Lung (tissue), 12 donors: ENCODE results near the gene ZNF460. TPM values are rescaled to one million over a fixed set of nuclear protein-coding genes. Genes with fewer than 3 reads are reported as not detected.
"Not testable (repeated sequence)": the region's sequence is repeated elsewhere in the genome, so short reads cannot be mapped to it uniquely, and the experiment has no call there.

Experiments used
- ATAC-seq: fragments of 200-7000 bp; cut with Tn5 transposase; one replicate; pipeline ENCODE4 v1.9.1; 2020; ENCODE audit warnings: moderate number of reproducible peaks; ENCODE audit not compliant: insufficient read depth, low FRiP score
- DNase-seq, 3 donors: peaks; one replicate each; pipeline ENCODE4 v3.0.0-alpha.2; 2013 to 2017
- H3K27ac ChIP-seq, 2 donors: one replicate each; pipeline ENCODE4 v1.5.1; 2013; ENCODE audit warnings: mild to moderate bottlenecking in 2 of 2, moderate library complexity in 2 of 2, control low read depth in 1 of 2, inconsistent platforms in 1 of 2, low read depth in 1 of 2, low read length in 1 of 2
- H3K27me3 ChIP-seq, 3 donors: one replicate each; pipeline ENCODE4 v1.5.1; 2013; ENCODE audit warnings: low read length in 2 of 3; ENCODE audit not compliant: control insufficient read depth in 3 of 3, insufficient read depth in 3 of 3
- H3K36me3 ChIP-seq, 4 donors: one replicate each; pipeline ENCODE4 v1.5.1; 2013; ENCODE audit warnings: low read length in 4 of 4, mild to moderate bottlenecking in 1 of 4, moderate library complexity in 1 of 4; ENCODE audit not compliant: control insufficient read depth in 4 of 4, insufficient read depth in 4 of 4
- H3K4me1 ChIP-seq, 5 donors: one replicate each; pipeline ENCODE4 v1.5.1; 2013; ENCODE audit warnings: low read length in 5 of 5, mild to moderate bottlenecking in 2 of 5, moderate library complexity in 1 of 5; ENCODE audit not compliant: control insufficient read depth in 5 of 5, insufficient read depth in 5 of 5
- H3K4me3 ChIP-seq: one replicate; pipeline ENCODE4 v1.5.1; 2013; ENCODE audit warnings: mild to moderate bottlenecking, control low read depth, moderate library complexity
- H3K9ac ChIP-seq, 2 donors: one replicate each; pipeline ENCODE4 v1.5.1; 2013; ENCODE audit warnings: low read length in 2 of 2, control low read depth in 1 of 2; ENCODE audit not compliant: insufficient read depth in 1 of 2
- H3K9me3 ChIP-seq, 4 donors: one replicate each; pipeline ENCODE4 v1.5.1; 2013; ENCODE audit warnings: low read length in 3 of 4, mild to moderate bottlenecking in 1 of 4, moderate library complexity in 1 of 4; ENCODE audit not compliant: control insufficient read depth in 4 of 4, insufficient read depth in 3 of 4
- WGBS, 2 donors: extraction: QIAGEN DNeasy Blood & Tissue Kit; methylation state at CpG; one replicate each; pipeline ENCODE4 v1.1.7; 2013; 5-methylcytosine and 5-hydroxymethylcytosine counted together
- polyA plus RNA-seq, 2 donors: library from polyadenylated mRNA; stranded (reverse); fragments of 200-250 nt; gene quantifications; one replicate each; pipeline ENCODE4 v1.2.1, GENCODE V29; 2013
- total RNA-seq, 2 donors: library from RNA; depleted of rRNA in 1 of 2; stranded (reverse); fragments of >200 nt in 1 of 2; gene quantifications; one replicate each; pipeline ENCODE4 v1.2.1, GENCODE V29; 2014 to 2021
- TF ChIP-seq, protein P1 (sequence below): IDR thresholded peaks from 2 replicates; pipeline ENCODE4 v1.5.1; 2012; ENCODE audit warnings: mild to moderate bottlenecking; ENCODE audit errors: control extremely low read depth, extremely low read depth
- donor health status: control.
- donor health status: control.
- donor health status: Bipolar disorder and iron deficiency.
- donor health status: healthy.
- donor health status: DM: yes; HTN: yes; CAD: no.

ZNF460 gene
- total and polyA plus RNA-seq, 4 donors = 1.2 to 113 (median 29.0) TPM

DNA sequence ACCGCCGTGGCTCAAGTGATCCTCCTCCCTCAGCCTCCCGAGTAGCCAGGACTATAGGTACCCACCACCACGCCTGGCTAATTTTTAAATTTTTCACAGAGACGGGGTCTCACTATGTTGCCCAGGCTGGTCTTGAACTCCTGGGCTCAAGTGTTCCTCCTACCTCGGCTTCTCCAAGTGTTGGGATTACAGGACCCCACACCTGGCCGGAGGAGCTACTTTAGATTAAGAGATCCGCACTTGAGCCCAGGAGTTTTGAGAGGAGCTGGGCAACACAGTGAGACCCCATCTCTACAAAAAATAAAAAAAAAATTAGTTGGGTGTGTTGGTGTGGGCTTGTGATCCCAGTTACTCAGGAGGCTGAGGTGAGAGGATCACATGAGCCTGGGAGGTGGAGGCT is 9.0 kb upstream of the ZNF460 start:
- no peak overlapping the region for H3K4me3 ChIP-seq
- no peaks in the 10 kb centered on the region for H3K27me3 ChIP-seq
- DNase-seq (no peak), ATAC-seq (no peak)
- no peak overlapping the region for H3K9ac ChIP-seq
- H3K36me3 ChIP-seq = peaks cover 0 to 4% (median 2%) of the 10 kb centered on the region in 4 donors
- no peak overlapping the region for H3K27ac ChIP-seq
- TF ChIP-seq, protein P1, sequence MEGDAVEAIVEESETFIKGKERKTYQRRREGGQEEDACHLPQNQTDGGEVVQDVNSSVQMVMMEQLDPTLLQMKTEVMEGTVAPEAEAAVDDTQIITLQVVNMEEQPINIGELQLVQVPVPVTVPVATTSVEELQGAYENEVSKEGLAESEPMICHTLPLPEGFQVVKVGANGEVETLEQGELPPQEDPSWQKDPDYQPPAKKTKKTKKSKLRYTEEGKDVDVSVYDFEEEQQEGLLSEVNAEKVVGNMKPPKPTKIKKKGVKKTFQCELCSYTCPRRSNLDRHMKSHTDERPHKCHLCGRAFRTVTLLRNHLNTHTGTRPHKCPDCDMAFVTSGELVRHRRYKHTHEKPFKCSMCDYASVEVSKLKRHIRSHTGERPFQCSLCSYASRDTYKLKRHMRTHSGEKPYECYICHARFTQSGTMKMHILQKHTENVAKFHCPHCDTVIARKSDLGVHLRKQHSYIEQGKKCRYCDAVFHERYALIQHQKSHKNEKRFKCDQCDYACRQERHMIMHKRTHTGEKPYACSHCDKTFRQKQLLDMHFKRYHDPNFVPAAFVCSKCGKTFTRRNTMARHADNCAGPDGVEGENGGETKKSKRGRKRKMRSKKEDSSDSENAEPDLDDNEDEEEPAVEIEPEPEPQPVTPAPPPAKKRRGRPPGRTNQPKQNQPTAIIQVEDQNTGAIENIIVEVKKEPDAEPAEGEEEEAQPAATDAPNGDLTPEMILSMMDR = no peak
- H3K9me3 ChIP-seq = peaks cover 0 to 3% (median 0%) of the 10 kb centered on the region in 4 donors
- H3K4me1 ChIP-seq = no peaks in the 10 kb centered on the region
- WGBS, 2 donors = 96 to 97% methylated on average over 8 of the region's 8 CpGs

DNA sequence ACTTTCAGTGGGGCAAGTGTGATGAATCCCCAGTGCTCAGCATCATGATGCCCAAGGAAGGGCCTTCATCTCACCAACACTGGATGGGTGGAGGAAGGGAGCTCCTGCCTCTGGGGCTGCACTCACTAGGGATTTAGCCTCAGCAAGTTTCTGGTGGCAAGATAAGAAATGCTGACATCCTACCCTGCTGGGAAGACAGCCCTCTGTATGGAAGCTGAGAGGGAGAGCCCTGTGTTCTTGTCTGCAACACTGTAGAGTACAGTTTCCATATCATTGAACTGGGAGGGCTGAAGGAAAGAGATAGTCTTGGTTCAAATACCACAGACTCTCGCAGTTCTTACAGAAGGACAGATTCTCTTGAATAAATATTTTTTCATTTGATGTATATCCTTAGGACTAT is 7.3 kb upstream of the ZNF460 start:
- TF ChIP-seq, protein P1 = no peak
- 90% methylated on average over 1 of the region's 1 CpG for WGBS, 2 donors
- no peak for ATAC-seq

DNA sequence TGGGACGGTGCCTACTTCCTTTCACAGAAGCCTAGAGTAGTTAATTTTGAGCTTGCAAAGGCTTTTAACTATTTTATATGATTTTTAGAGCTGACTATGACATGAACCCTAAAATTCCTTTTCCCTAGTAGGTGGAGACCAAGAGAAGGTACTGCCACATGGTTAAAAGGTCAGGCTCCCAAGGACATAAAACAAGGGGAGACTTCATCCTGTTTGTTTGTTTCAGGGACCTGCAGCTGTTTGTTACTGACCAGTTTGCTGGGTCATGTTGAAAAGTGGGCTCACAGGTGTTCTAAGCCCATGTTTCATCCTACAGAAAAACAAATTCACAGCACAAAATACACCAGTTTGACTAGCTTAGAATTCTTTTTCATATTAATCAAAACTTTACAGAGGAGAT is 3.9 kb upstream of the ZNF460 start:
- Histone ChIP-seq H3K9ac (no peak overlapping the region), H3K4me3 (no peak overlapping the region), H3K36me3 (peaks cover 0 to 4% (median 0%) of the 10 kb centered on the region in 4 donors), H3K27me3 (no peaks in the 10 kb centered on the region), H3K4me1 (peaks cover 0 to 12% (median 0%) of the 10 kb centered on the region in 5 donors), H3K9me3 (no peaks in the 10 kb centered on the region), H3K27ac (no peak overlapping the region)
- WGBS, 2 donors = 78 to 91% methylated on average over 1 of the region's 1 CpG
- TF ChIP-seq, protein P1 = no peak
- ATAC-seq (no peak), DNase-seq (no peak)

More for the DNA sequence above, 7.3 kb upstream of the ZNF460 start:
- H3K36me3 ChIP-seq = peaks cover 0 to 4% (median 2%) of the 10 kb centered on the region in 4 donors
- H3K27ac ChIP-seq = no peak overlapping the region
- H3K9me3 ChIP-seq = no peaks in the 10 kb centered on the region
- H3K4me3 ChIP-seq = no peak overlapping the region
- H3K4me1 ChIP-seq = no peaks in the 10 kb centered on the region
- no peak for DNase-seq
- no peaks in the 10 kb centered on the region for H3K27me3 ChIP-seq
- H3K9ac ChIP-seq = no peak overlapping the region

DNA sequence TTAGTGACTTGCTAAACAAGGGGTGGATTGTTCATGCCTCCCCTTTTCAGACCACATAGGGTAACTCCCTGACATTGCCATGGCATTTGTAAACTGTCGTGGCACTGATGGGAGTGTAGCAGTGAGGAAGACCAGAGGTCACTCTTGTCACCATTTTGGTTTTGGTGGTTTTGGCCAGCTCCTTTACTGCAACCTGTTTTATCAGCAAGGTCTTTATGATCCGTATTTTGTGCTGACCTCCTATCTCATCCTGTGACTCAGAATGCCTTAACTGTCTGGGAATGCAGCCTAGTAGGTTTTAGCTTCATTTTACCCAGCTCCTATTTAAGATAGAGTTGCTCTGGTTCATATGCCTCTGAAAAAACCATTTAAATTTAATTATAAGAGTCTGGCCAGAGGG is 1.8 kb upstream of the ZNF460 start:
- not testable (repeated sequence) for H3K27me3 ChIP-seq

More for the DNA sequence above, 1.8 kb upstream of the ZNF460 start:
- not testable (repeated sequence) for H3K36me3 ChIP-seq, H3K9ac ChIP-seq, H3K9me3 ChIP-seq, ATAC-seq, H3K4me3 ChIP-seq, H3K27ac ChIP-seq, DNase-seq
- H3K4me1 ChIP-seq = peaks cover 0 to 21% (median 9%) of the 10 kb centered on the region in 5 donors
- 91 to 97% methylated on average over 2 of the region's 2 CpGs for WGBS, 2 donors
